T follicular helper cell (primary cell): ENCODE data around the gene SERPINA9.

Experiments used
- DNase-seq: peaks from one replicate; pipeline ENCODE4 v3.0.0-alpha.2; 2020; ENCODE audit warnings: low read depth

The SERPINA9 gene

GRCh38 chr14:94462763-94463572, 13.0 kb downstream of the SERPINA9 start:
- DNase-seq = no peak

- no peak for DNase-seq
Observed at GRCh38 chr14:94462219-94462551, 13.8 kb downstream of the SERPINA9 start.

DNA sequence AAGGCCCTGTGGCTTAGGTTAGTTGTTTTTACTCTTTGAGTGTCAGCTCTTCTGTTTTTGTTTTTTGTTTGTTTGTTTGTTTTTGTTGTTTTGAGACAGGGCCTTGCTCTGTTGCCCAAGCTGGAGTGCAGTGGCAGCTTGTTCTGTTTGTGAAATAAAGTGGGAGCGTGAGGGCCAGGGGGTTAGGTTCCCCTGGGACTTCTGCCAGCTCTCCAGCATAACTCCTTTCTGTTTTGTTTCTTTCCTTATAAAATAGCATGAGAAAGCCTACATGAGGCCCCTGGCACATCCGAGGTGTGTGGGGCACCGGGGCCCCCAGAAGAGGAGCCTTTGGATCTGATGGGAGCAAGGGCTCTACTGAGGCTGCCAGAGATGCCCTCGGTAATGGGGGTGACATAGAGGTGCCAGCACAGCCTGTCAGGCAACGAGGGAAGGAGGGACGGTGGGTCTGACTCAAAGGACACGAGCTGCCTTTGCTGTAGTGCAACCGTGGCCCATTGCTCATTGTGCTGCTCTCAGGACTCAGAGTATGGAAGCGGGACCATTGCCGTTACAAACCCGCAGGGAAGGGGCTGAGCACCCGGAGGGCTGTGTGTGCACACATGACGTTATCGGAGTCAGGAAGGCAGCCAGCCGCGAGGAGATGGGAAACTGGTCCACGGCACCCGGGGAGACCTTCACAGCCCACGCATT, 14.3 kb downstream of the SERPINA9 start:
- DNase-seq = no peak

- no peak for DNase-seq
Observed at GRCh38 chr14:94460631-94461416, 15.2 kb downstream of the SERPINA9 start.

- DNase-seq = no peak
Observed at GRCh38 chr14:94458558-94459205, 17.3 kb downstream of the SERPINA9 start.

- DNase-seq = no peak
Observed at GRCh38 chr14:94458096-94458495, 17.9 kb downstream of the SERPINA9 start.

DNA sequence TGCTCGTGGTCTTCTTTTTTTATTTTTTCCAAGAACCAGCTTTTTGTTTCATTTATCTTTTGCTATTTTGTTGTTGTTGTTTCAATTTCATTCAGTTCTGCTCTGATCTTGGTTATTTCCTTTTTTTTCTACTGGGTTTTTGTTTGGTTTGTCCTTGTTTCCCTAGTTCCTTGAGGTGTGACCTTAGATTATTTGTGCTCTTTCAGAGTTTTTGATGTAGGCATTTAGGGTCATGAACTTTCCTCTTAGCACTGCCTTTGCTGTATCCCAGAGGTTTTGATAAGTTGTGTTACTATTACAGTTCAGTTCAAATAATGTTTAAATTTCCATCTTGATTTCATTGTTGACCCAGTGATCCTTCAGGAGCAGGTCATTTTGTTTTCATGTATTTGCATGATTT, 20.1 kb downstream of the SERPINA9 start:
- no peak for DNase-seq

DNA sequence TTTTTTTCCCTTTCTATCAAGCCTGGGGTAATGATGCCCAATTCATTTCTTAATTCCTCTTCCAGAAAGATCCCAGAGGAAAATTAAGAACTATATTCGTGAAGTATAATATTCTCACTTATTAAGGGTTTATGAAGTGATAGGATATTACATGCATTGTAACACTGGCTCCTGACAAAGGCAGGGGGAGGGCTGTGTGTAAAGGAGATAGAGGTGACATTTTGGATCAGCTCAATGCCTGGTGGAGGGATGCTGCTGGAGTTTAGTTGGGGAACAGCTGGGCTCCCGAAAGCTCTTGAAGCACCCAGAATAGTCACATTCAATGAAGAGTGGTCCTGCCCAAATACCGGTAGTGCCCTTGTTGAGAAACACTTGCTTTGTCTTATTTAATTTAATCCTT, 24.2 kb downstream of the SERPINA9 start:
- DNase-seq = no peak

DNA sequence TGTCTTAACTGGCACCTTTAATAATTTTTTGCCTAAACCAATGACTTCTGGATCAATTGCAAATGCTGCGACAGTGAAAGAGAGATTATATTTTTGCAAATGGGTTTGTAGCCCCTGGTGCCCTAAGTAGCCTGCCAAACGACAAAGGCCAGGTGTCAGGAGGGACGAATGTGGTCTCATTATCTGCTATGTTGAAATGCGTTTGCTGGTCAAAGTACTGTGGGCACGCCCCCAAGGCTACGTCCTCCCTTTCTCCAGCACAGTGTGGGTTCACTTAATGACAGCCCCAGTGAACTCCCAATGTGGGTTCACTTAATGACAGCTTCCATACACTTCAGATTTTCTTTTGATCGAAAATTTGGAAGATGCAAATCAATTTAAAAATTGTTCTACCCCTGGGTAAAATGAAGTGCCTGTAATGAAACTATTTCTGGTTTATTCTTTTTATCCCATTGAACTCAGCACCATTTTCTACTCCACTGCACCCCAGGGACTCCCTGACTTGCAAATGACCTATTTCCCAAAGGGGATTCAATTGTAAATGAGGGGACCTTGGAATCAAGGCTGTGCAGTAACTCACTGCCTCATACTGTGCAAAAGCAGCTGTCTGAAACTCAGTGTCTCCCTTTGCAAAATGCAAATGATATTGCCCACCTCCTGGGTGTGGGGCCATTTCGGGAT, 24.8 kb downstream of the SERPINA9 start:
- no peak for DNase-seq

- DNase-seq = no peak
Observed at GRCh38 chr14:94450722-94451090, 25.3 kb downstream of the SERPINA9 start.

DNA sequence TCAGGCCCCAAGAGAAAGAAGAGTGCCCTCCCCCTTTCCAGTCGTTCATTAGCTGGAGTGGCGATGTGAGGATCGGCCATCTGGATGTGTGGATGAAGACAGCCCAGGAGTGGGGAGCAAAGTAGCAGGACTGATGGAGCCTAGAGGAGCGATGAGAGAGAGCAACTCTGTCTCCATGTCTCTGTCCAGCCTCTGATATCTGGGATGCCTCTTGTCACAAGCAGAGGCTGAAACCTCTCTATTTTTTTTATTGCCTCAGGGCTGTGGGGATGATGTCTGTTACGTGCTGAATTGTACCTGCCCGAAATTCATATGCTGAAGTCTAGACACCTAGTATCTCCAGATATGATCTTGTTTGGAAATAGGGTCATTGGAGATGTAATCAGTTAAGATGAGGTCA, 26.1 kb downstream of the SERPINA9 start:
- DNase-seq = no peak

- DNase-seq = no peak
Observed at GRCh38 chr14:94448071-94448808, 27.8 kb downstream of the SERPINA9 start.

DNA sequence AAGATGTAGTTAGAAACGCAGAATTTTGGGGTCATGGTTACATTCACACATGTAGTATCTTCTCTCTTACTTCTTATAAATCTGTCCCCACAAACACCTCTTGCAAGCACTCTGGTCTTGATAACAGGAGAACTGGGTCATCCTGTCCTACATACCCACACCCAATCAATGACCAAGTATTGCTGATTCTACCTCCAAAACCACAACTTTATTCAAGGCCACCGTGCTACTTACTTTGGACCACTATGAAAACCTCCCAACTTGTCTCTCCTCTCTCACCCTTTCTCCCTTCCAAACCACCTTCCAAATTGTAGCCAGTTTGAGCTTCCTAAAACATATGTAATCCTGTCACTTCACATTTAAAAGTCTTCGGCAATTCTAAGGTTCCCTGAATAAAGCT, 28.8 kb downstream of the SERPINA9 start:
- no peak for DNase-seq

- no peak for DNase-seq
Observed at GRCh38 chr14:94446126-94446525, 29.9 kb downstream of the SERPINA9 start.

DNA sequence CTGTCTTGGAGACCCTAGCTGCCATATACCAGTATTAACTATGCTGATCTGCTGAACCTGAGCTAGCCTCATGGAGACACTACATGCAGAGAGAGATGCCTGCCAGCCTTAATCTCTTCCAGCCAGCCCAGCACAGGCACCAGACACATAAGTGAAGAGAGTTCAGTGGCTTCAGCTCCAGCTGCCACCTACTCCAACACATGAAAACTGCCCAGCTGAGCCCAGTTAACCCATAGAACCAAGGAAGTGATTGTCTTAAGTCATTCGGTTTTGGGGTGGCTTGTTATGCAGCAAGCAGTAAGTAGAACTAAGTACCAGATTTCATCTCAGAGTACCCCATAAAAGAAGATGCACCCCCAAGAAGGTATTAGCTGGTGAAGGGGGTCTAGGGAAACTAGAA, 31.0 kb downstream of the SERPINA9 start:
- DNase-seq = no peak

- no peak for DNase-seq
Observed at GRCh38 chr14:94441531-94442205, 34.3 kb downstream of the SERPINA9 start.

GRCh38 chr14:94441130-94441529, 34.9 kb downstream of the SERPINA9 start:
- no peak for DNase-seq

DNA sequence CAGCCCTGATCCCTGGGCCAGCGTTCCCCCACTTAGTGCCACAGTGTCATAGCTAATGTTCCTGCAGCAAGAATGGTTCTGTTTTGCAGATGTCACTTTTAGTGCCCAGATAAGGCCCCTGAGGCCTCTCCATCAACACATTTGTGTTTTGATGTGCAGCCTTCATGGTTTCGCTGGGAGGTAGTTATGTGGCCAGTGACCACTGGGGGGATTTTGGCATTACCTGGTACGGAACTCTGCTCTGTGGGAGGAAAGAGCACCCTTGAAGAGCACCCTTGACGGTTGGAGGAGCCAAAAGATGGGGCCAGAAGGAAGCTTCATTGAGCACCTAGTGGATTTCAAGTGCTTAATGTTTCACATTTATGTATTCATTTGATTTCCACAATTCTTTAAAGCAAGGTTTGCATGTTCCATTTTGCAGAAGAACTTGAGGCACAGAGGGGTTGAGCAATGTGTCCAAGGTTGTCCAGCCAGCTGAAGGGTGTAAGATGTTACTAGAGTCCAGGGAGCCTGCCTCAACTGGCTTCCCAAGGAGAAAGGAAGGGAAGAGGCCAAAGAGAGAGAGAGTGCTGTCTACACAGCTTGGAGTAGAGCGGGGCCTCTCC, 36.4 kb downstream of the SERPINA9 start:
- no peak for DNase-seq

DNA sequence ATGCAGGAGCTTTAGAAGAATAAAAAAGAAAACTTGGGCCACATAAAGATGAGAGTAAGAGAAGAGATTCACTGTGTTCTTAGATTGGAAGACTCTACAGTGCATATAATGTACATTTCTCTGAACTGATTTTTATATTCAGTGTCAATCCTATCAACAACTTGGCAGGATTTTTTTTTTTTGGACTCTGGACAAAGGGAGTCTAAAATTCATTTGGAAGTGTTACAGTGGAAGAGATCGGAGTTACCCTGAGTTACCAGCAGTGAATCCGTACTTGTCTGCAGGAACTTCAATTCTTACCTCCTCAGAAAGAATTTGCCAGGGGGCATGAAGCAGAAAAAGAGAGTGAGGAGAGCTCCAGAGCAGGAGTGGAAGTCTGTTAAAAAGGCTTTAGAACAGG, 47.4 kb downstream of the SERPINA9 start:
- no peak for DNase-seq

DNA sequence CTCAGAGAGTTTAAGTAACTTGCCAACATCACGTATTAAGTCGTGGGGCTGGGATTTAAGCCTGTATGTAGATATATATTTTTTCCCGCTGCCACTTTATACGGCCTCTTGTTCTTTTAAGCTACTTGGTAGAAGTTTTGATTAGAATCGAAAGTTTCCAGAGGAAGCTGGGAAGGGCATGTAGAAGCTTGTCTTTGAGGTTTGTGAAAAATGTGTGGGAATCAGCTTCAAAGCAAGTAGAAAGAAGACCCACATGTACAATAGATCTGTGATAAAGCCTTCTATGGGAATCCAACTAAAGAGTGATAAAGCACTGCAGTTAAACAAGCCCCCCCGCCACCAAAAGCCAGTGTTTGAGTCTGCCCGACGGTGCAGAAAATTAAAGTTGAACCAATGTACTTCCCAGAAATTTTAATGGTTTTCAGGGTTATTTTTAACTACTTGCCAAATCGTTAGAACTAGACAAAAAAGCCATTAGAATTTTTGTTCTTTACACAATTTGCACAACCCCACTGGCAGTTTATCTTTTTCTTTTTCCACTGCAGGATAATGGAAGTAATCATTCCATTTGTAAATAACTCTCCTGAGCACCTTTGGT, 48.9 kb downstream of the SERPINA9 start:
- no peak for DNase-seq
